DND-41 (cell line): ENCODE measurements around the gene SNRPA1.

Experiments used
- CTCF ChIP-seq: IDR thresholded peaks from 2 replicates; pipeline ENCODE4 v1.5.1; 2012; ENCODE audit warnings: borderline replicate concordance, low read length, moderate library complexity, mild to moderate bottlenecking; ENCODE audit not compliant: poor library complexity, severe bottlenecking; ENCODE audit errors: extremely low read depth
- EZH2 ChIP-seq: IDR thresholded peaks from 3 replicates; pipeline ENCODE4 v1.6.1; 2012; ENCODE audit warnings: borderline replicate concordance, low read depth, mild to moderate bottlenecking, moderate library complexity, low read length, inconsistent platforms; ENCODE audit not compliant: severe bottlenecking

DNA sequence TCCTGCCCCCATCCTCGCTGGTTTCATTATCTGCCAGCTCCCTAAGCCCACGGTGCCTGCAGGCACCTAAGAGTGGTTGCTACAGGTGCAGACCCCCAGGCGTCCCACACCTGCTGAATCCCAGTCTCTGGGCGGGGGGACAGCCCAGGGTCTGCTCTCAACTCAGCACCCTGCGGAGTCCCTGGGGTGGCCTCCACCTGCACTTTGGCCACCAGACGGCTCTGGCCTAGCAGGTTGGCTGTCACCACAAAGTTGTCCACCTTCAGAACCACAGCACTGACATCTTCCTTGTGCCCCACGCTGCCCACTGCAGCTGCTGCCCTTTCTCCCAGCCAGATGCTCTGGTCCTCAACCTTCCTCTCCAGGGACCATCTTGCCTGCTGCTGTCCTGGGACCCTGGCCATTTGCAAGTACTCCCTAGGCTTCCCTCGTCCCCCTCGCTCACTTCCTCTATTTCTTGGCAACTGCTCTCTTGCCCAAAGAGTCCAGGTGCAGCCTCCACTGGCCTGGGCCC, 34.9 kb upstream of the SNRPA1 start:
- TF ChIP-seq EZH2 (no peak), CTCF (no peak)
